A673 (cell line): ENCODE results near the gene FARP1.

Experiments
- EZH2 ChIP-seq: fragments of 200-600 bp; sonication (generic); IDR thresholded peaks from 2 replicates; pipeline ENCODE4 v1.6.1; 2017; ENCODE audit warnings: borderline replicate concordance, low read depth, mild to moderate bottlenecking, mixed read lengths, antibody characterized with exemption, low read length; ENCODE audit not compliant: poor library complexity, severe bottlenecking
- TF ChIP-seq, protein P1 (sequence below): fragments of 300-800, 200-600 bp; sonication (generic); conservative IDR thresholded peaks from 2 replicates; pipeline ENCODE4 v1.5.1; 2017; ENCODE audit warnings: low read depth, mild to moderate bottlenecking, antibody characterized with exemption, low read length, moderate library complexity, mixed read lengths

DNA sequence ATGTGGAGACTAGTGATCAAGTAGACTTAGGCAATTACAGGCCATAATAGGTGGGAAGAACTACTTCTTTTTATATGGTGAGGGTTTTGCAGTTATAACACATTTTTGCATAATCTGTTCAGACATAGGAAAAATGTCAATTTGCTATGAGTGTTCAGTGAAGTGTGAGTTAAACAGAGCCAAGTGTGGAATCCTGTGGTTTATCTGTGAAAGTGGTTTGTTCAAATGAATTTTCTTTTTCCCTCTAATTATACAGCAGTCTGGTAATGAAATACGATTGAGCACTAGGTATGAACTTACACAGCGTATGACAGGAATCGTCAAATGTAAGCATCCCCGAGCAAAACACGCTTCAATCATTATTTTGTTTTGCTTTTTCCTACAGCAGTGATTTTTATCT lies 255.7 kb downstream of the FARP1 start:
- TF ChIP-seq, protein P1, sequence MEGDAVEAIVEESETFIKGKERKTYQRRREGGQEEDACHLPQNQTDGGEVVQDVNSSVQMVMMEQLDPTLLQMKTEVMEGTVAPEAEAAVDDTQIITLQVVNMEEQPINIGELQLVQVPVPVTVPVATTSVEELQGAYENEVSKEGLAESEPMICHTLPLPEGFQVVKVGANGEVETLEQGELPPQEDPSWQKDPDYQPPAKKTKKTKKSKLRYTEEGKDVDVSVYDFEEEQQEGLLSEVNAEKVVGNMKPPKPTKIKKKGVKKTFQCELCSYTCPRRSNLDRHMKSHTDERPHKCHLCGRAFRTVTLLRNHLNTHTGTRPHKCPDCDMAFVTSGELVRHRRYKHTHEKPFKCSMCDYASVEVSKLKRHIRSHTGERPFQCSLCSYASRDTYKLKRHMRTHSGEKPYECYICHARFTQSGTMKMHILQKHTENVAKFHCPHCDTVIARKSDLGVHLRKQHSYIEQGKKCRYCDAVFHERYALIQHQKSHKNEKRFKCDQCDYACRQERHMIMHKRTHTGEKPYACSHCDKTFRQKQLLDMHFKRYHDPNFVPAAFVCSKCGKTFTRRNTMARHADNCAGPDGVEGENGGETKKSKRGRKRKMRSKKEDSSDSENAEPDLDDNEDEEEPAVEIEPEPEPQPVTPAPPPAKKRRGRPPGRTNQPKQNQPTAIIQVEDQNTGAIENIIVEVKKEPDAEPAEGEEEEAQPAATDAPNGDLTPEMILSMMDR: no peak
- TF ChIP-seq EZH2: no peak
